ENCODE data around the gene TSPAN33.
"Not testable (repeated sequence)": the region's sequence is repeated elsewhere in the genome, so short reads cannot be mapped to it uniquely, and the experiment has no call there.

Gene TSPAN33

DNA sequence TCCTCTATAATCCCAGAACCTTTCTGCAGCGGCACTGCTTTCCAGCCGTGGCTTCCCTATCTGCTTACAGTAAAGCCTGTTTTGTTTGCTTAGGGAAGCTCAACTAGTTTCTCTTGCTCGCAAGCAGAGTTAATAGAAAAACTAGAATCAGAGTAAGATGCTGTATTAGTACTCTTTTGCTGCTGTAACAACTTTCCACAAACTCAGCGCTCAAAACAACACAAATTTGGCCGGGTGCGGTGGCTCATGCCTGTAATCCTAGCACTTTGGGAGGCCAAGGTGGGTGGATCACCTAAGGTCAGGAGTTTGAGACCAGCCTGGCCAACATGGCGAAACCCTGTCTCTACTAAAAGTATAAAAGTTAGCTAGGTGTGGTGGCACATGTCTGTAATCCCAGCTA, 29.4 kb downstream of the TSPAN33 start:
- DNase-seq = not testable (repeated sequence)

DNA sequence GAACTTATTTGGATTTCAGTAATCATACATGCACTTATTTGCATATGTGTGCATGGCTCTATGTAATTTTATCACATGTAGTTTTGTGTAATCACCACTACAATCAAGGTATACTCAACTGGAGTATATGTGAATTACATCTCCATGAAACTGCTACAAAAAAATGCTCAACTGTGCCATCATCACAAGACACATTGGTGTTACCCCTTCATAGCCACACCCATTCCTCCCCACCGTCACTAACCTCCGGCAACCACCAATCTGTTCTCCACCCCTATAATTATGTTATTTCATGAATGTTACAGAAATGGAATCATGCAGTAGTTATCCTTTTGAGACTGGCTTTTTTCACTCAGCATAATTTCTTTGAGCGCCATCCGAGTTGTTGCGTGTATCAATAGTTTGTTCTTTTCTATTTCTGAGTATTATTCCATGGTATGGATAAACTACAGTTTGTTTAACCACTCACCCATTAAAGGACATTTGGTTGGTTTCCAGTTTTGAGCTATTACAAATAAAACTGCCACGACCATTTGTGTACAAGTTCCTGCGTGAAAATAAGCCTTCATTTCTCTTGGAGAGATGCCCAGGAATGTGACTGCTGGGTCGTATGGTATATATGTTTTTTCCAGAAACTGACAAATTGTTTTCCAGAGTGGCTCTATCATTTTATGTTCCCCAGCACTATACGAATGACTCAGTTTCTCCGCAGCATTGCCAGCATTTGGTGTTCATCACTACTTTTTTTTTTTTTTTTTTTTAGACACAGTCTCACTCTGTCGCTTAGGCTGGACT, 32.6 kb downstream of the TSPAN33 start:
- DNase-seq = no peak

DNA sequence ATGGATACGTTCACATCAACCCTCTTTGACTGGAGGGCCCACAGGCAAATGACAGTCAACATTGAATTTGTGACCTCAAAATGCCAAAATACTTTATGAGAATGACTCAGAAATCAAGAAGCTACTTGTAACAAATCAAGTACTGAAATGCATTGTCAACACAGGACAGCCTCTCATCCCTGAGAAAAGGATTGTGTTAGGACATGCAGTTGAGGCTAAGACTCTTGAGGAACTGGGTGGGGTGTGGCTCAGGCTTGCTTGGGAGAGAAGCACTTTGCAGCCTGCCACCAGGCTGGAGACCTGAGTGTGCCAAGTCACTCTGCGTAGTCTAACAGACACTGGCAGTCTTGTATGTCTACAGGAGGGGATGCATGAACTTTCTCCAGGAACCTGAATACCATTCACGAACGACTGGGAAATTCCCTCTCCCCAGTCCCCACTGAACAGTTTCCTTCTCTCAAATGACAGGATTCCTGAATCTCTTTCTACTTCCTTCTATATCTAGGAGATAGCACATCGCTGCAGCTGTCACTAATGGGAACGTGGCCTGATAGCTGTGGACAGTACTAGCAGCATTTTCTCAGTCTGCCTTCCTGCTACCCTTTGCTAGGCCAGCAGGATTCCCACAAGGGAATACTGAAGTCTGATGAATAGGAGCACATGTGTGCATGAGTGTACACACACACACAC, 40.6 kb downstream of the TSPAN33 start:
- DNase-seq = no peak

DNA sequence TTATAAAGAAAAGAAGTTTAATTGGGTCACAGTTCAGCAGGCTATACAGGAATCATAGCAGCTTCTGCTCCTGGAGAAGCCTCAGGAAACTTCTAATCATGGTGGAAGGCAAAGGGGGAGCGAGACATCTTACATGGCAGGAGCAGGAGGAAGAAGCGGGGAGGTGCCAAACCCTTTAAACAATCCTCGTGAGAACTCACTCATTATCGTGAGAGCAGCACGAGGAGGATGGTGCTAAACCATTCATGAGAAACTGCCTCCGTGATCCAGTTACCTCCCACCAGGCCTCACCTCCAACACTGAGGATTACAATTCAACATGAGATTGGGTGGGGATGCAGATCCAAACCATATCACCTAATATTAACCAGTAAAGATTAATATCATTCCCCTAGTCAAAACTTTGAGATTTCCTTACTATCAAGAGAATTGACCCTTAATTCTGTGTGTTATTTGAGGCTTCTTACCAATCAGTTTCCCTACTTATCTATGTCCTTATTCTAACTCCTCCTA, 42.3 kb downstream of the TSPAN33 start:
- DNase-seq = no peak

DNA sequence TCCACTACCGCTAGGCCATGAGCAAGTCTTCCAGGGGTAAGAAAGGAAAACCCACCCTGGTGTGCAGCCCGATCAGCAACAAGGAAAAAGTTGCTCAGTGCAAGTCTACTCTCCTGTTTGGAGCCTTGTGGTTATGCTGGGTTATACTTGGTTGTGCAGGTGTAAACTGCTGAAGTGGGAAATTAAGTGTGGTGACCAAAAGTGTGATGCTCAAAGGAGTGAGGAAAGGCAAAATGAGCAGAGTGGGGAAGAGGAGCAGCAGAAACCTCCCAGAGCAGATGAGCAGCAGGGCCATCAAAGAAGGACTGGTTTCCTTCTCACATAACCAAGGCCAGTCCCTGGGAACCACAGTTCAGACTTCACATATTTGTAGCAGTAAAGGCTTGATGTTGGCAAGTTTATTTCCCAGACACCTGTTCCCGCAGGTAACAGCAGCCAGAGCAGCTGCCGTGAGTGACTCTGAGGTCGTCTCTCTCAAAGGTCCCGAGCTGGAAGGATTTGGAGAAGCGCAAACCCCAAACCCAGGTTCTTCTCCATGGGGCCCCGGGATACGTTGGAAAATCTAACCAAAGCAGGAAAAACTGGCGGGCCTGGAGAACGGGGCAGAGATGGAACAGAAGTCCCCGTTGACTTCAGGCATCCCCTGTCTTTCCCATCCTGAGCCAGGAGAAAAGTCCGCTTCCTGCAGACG, 43.3 kb downstream of the TSPAN33 start:
- DNase-seq = no peak

DNA sequence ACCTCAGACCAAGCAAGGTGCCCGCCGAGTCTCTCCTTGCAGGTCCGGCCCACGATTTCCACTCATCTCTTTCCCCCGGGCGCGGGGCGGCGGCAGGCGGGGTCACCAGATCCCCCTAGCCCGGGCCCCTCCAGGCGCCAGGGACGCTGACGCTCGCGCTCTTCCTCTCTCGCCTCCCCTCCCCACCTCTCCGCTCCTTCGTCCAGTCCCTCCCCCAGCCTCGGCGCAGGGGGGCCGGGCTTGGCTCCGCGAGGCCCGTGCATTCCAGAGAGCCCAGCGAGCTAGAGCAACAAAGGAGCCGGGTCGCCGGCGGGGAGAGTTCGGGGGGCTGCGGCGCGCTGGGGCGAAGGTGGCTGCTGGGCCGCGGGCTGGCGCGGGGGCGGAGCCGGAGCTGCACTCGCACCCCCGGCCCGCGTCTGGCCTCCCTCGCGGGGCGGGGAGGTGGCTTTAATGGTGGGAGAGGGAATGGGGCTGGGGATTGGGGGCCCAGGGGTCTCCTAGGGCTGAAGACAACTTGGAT, 43.9 kb downstream of the TSPAN33 start, which contains the start of gene SMO:
Gene SMO, plus strand, starts transcription at position 262 of the 520 bp plus-strand sequence. CDS start 519 bp downstream, outside the sequence.
- DNase-seq = peak; percentile 53

DNA sequence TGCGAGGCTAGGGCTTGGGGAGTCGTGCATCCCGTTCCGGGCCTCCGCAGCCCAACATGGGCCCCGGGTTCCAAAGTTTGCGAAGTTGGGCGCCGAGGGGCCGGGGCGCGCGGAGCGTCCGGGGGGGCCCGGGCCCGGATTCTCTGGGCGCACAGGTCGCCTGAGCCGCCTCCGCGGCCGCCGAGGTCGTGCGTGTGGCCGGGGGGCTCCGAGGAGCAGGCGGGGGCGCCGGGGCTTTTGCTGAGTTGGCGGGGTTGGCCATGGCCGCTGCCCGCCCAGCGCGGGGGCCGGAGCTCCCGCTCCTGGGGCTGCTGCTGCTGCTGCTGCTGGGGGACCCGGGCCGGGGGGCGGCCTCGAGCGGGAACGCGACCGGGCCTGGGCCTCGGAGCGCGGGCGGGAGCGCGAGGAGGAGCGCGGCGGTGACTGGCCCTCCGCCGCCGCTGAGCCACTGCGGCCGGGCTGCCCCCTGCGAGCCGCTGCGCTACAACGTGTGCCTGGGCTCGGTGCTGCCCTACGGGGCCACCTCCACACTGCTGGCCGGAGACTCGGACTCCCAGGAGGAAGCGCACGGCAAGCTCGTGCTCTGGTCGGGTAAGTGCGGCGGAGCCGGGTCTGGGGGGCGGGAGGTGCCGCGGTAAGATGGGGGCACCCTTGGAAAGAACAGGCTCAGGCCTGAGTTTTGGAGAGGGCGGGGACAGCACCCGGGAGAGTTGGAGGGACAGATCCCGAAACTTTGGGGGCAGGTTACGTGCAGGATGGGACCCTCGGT, 44.6 kb downstream of the TSPAN33 start:
- peak; percentile 31 for DNase-seq

DNA sequence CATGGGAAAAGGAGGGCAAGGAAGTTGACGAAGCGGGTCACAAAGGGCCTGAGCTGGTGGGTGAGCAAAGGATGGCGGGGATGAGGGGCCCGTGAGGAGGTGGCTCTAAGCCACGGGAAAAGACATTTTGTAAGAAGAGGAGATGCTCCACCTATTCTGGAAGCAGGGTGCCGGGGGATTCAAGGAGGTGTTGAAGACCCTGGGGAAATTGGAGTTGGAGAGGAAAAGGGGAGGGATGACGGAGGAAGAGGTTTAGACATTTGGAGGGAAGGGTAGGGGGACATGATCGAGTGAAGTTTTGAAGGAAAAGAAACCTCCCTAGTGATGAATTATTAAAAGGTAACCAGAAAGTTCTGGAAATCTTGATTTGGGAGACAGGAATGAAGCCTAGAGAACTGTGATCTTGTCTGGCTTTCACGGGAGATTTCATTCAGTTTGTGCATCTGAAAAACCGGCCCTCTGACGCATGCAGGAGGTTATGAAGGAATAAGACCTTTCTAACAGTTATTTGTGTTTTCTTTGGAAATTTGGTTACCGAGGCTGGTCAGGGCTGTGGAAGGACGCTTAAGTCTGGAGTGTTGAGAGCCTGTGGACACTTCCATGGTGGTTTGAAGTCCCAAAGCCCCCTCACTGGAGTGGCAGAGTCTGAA, 45.3 kb downstream of the TSPAN33 start:
- DNase-seq = no peak

DNA sequence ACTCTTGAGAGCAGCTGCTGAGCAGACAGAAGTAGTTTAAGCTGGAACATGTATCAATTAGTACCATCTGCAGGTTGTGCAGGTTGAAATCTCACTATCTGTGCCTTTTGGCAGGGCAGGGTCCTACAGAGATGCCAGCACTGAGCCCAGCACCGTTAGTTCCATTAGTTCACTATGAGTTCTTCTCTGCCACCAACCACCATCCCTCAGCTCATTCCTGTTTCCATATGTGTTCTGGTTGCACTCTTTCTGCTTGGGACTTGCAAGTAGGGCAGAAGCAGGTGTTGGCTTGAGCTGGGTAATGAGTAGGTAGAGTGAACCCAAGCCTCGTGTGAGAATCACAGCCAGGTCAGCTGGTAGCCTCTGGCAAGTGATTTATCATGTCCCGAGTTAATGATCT, 46.8 kb downstream of the TSPAN33 start:
- DNase-seq = no peak

DNA sequence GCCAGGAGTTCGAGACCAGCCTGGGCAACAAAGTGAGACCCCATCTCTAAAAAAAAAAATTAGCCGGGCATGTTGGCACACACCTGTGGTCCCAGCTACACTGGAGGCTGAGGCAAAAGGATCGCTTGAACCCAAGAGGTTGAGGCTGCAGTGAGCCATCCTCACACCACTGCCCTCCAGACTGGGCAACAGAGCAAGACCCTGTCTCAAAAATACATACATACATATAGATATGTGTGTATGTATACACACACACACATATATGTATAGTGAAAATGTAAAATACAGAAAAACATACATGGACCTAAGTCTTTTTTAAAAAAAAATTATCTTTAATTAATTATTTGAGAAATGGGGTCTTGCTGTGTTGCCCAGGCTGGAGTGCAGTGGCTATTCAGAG, 49.4 kb downstream of the TSPAN33 start:
- no peak for DNase-seq

DNA sequence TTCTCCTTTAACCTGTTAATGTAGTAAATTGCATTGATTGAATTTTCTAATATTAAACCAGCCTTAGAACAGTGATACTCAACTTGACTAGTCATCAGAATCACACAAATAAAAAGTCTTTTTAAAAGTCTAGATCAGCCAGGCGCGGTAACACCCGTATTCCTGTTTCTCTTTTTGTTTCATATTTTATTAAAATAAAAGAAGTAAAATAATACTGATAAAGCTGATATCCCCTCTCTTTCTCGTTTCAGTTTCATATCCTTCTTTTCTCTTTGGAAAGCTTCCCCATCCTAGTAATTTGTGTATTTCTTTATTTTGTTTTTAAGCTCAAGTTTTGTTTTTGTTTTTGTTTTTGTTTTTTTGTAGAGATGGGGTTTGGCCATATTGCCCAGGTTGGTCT, 53.3 kb downstream of the TSPAN33 start:
- DNase-seq = no peak

DNA sequence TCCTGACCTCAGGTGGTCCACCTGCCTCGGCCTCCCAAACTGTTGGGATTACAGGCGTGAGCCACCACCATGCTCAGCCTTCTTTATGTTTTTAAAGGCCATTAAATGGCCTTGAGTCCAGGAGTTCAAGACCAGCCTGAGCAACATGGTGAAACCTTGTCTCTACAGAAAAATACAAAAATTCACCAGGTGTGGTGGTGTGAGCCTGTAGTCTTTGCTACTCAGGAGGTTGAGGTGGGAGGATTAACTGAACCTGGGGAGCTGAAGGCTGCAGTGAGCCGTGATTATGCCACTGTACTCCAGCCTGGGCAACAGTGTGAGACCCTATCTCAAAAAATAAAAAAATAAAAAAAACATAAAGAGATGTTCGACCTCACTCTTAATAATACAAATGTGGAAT, 54.9 kb downstream of the TSPAN33 start:
- DNase-seq = no peak

DNA sequence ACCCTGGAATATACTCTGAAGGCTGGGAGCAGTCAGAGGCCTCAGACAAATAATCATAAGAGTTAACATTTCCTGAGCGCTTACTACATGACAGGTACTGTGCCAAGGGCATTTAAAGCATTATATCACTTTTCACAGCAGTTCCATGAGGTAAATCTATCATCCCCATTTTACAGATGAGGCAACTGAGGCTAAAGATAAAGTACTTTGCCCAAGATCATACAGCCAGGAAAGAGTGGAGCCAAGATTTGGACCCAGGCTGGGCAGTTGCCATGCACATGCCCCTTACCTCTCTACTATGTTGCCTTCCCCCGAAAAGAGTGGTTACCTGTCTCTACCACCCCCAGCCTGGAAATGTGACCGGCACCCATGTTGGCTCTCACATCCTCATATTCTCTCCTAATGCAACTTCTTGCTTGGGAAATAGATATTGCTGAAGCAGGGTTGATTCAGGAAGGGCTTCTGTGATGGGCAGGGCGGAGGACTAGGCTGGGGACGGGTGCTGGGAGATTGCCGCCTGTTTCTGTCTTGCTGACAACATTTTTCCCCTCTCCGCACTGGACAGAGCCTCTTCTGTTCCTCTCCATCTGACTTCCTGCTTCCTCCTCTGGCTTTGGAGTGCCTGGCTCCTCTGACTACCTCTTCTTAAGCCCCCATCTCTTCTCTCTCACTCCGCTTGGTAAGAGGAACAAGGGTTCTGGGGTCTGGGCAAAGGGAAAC, 57.7 kb downstream of the TSPAN33 start:
- no peak for DNase-seq

DNA sequence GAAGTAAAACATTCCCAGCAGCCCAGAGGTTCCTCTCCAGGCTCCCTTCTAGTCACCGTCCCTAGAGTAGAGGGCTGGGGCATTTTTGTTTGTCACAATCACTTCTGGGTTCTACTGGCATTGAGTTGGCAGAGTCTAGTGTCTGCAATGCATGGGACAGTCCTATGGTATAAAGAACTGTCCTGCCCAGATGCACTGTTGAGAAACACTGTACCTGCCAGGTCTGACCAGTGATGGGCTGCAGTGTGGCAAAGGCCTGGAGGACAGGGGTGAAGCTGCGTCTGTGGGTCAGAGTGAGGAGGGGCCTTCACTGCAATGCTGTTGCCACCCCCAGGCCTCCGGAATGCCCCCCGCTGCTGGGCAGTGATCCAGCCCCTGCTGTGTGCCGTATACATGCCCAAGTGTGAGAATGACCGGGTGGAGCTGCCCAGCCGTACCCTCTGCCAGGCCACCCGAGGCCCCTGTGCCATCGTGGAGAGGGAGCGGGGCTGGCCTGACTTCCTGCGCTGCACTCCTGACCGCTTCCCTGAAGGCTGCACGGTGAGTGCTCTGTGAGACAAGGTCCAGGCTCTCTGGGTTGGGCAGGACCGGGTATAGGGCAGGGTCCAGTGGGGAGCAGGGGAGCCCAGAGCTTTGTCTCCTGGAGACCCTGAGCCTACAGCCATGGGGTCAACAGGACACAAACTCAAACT, 58.7 kb downstream of the TSPAN33 start:
- no peak for DNase-seq

DNA sequence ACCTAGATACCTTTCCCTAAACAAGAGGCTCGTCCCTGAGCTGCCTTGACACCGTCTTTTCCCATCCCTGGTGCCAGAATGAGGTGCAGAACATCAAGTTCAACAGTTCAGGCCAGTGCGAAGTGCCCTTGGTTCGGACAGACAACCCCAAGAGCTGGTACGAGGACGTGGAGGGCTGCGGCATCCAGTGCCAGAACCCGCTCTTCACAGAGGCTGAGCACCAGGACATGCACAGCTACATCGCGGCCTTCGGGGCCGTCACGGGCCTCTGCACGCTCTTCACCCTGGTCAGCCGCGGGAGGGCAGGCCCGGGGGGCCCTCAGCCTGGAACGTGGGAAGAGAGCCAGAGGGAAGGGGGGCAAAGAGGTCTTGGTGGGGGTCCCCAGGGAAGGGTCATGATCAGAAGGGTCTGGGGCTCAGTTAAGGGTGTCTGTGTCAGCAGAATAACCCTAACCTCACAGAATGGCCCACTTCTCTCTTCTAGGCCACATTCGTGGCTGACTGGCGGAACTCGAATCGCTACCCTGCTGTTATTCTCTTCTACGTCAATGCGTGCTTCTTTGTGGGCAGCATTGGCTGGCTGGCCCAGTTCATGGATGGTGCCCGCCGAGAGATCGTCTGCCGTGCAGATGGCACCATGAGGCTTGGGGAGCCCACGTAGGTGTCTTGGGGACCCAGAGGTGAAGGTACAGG, 60.8 kb downstream of the TSPAN33 start:
- DNase-seq = no peak

DNA sequence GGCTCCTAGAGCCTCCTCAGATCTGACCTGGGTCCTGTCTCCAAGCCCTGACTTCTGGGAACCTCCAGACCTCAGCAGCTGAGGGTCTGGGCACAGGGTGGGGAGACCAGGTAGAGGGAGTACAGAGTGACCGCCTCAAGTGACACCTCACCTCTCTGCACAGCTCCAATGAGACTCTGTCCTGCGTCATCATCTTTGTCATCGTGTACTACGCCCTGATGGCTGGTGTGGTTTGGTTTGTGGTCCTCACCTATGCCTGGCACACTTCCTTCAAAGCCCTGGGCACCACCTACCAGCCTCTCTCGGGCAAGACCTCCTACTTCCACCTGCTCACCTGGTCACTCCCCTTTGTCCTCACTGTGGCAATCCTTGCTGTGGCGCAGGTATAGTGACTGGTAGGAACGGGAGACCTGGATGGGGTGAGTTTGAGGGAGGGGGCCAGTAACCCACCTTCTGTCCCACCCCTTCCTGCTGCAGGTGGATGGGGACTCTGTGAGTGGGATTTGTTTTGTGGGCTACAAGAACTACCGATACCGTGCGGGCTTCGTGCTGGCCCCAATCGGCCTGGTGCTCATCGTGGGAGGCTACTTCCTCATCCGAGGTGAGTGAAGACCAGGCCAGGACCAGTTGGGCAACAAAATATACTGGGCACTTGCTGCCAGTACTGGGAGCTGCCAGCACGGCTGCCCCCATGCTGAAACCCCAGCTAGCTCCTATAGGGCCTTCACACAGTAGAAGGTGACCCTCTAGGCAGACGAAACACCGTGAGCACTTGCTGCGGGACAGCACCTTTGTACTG, 61.7 kb downstream of the TSPAN33 start:
- DNase-seq = no peak

DNA sequence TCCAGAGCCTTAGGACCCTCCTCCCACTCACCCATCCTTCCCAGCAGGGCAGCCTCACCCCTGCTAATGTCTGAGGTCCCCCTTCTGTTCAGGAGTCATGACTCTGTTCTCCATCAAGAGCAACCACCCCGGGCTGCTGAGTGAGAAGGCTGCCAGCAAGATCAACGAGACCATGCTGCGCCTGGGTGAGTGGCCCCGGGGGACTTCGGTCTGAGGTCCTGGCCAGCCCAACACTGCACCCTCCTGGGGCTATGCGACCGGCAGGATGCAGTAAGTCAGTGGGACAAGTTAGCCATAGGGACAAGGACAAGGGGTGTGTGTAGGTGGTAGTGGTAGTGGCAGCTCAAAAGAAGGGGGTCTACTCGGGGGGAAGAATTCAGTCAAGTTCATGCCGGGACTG, 64.2 kb downstream of the TSPAN33 start:
- DNase-seq = no peak

DNA sequence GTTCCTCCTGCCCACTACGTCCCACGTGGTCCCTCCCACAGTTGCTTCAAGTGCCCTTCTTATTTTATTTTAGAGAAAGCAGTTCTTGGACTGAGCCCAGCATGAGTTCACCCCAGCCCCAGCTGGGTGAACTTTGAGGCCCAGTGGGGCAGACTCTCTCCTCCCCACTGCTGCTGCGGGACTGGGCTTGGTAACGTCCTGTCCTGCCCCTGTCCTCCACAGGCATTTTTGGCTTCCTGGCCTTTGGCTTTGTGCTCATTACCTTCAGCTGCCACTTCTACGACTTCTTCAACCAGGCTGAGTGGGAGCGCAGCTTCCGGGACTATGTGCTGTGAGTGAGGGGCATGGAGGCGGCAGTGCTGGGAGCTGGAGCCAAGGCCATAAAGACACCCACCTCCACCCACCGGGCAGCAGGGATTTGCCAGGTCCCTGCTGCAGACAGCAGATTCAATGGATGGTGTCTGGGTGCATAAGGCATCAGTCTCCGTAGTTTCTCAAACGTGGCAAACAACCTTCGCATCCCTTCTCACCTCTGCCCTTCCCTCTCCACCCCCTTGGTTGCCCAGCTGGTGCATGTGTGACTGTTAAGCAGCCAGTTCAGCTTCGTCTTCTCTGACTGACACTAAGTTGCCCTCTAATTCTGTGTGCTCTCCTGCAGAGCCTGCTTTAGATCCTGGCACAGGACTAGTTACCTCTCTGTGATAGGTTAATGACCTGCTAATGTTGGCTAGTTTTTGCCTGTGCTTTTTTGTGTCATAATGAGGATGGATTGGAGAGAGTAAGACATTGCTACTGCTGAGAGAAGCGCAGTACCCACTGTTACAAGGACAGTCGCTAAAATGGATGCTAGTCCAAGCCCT, 64.8 kb downstream of the TSPAN33 start:
- DNase-seq = no peak
